ENCODE results near the gene BMPER. TPM values are rescaled to one million over a fixed set of nuclear protein-coding genes. Genes with fewer than 3 reads are reported as not detected.

BMPER gene
- total and polyA plus RNA-seq, 10 of the 15 experiments (the other 5 are each of a cell fraction or from before 2014, with no cell fraction given) = 0.02 to 0.08 TPM; not detected in 8

DNA sequence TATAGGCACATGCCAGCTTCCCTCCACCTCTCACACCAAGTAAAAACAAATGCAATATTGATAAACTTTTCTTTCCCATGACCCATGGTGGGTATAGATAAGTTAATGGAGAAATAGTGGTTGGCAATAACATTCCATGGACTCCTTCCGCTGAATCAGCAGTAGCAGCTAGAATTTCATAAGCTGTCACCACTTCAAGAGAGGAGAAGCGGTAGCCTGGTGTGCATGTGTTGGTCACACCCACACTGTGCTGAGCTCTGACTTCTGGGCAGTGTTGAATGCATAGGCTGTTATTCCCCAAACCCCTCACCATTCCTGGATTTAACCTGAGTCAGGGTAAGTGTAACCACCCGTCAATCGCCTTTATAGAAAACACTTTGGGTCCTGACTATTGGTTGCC lies 32.5 kb upstream of the BMPER start:
- no peak for DNase-seq (ENCODE audit: low read depth, low spot score)
- Histone ChIP-seq H4K20me1 (ENCODE audit: control insufficient read depth, insufficient read depth) (no peaks in the 10 kb centered on the region), H3K79me2 (ENCODE audit: control insufficient read depth, insufficient read depth, low read length) (no peaks in the 10 kb centered on the region), H3K4me2 (ENCODE audit: control insufficient read depth, insufficient read depth) (no peak overlapping the region), H2AFZ (ENCODE audit: control insufficient read depth, low read depth, low read length) (no peak overlapping the region), H3K4me1 (ENCODE audit: control insufficient read depth, insufficient read depth, low read length) (no peaks in the 10 kb centered on the region), H3K27me3 (replicated peaks in 1 of 2; ENCODE audit: control insufficient read depth in 2 of 2, insufficient read depth in 2 of 2, low read length in 1 of 2) (no peaks in the 10 kb centered on the region; a peak in 1 of 4 replicates), H3K9me3 (replicated peaks; ENCODE audit: control insufficient read depth, insufficient read depth, low read length) (no peaks in the 10 kb centered on the region), H3K9ac (ENCODE audit: control insufficient read depth, insufficient read depth, low read length) (no peak overlapping the region), H3K27ac (ENCODE audit: control insufficient read depth, insufficient read depth) (no peak overlapping the region), H3K36me3 (ENCODE audit: control insufficient read depth in 2 of 2, insufficient read depth in 2 of 2, low read length in 1 of 2) (no peaks in the 10 kb centered on the region), H3K4me3 (no peak overlapping the region)
- no peak for FAIRE-seq
- WGBS (ENCODE audit: insufficient coverage, insufficient replicate concordance, low lambda C conversion rate, missing lambda C conversion rate) = 38% methylated on average over 4 of the region's 4 CpGs
- ATAC-seq = no peak
- ChIA-PET CTCF (no interaction called here), SMC1A (ENCODE audit: uncharacterized antibody, unreplicated experiment) (interaction anchor here (1.0 kb wide), 1 partner anchor 8 kb away, joined by 3 read pairs; no protein-coding TSS in a partner anchor), POLR2A (no interaction called here), RAD21 (ENCODE audit: unreplicated experiment) (no interaction called here)
- intact Hi-C loops (cut with micrococcal nuclease; ENCODE audit: unreplicated experiment) (no loop called here), in situ Hi-C loops (cut with MboI) (no loop called here)
- no TSS peak for BruUV-seq (replicated peaks)
- no peak for TF ChIP-seq CBX3 (IDR thresholded peaks at IDR 0.05; ENCODE audit: borderline replicate concordance, low read depth)
- TF ChIP-seq HDAC2 (IDR thresholded peaks at IDR 0.05) = no peak
- TF ChIP-seq, protein P1, sequence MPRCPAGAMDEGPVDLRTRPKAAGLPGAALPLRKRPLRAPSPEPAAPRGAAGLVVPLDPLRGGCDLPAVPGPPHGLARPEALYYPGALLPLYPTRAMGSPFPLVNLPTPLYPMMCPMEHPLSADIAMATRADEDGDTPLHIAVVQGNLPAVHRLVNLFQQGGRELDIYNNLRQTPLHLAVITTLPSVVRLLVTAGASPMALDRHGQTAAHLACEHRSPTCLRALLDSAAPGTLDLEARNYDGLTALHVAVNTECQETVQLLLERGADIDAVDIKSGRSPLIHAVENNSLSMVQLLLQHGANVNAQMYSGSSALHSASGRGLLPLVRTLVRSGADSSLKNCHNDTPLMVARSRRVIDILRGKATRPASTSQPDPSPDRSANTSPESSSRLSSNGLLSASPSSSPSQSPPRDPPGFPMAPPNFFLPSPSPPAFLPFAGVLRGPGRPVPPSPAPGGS (IDR thresholded peaks at IDR 0.05; ENCODE audit: borderline replicate concordance, insufficient read depth, low read depth, low read length, poor library complexity, severe bottlenecking) = no peak
- TF ChIP-seq RAD51 (IDR thresholded peaks at IDR 0.05) = no peak
- TF ChIP-seq DPF2 (IDR thresholded peaks at IDR 0.05) = no peak
- TF ChIP-seq RELA (IDR thresholded peaks at IDR 0.05; ENCODE audit: borderline replicate concordance, partially characterized antibody) = no peak
- TF ChIP-seq, protein P2, sequence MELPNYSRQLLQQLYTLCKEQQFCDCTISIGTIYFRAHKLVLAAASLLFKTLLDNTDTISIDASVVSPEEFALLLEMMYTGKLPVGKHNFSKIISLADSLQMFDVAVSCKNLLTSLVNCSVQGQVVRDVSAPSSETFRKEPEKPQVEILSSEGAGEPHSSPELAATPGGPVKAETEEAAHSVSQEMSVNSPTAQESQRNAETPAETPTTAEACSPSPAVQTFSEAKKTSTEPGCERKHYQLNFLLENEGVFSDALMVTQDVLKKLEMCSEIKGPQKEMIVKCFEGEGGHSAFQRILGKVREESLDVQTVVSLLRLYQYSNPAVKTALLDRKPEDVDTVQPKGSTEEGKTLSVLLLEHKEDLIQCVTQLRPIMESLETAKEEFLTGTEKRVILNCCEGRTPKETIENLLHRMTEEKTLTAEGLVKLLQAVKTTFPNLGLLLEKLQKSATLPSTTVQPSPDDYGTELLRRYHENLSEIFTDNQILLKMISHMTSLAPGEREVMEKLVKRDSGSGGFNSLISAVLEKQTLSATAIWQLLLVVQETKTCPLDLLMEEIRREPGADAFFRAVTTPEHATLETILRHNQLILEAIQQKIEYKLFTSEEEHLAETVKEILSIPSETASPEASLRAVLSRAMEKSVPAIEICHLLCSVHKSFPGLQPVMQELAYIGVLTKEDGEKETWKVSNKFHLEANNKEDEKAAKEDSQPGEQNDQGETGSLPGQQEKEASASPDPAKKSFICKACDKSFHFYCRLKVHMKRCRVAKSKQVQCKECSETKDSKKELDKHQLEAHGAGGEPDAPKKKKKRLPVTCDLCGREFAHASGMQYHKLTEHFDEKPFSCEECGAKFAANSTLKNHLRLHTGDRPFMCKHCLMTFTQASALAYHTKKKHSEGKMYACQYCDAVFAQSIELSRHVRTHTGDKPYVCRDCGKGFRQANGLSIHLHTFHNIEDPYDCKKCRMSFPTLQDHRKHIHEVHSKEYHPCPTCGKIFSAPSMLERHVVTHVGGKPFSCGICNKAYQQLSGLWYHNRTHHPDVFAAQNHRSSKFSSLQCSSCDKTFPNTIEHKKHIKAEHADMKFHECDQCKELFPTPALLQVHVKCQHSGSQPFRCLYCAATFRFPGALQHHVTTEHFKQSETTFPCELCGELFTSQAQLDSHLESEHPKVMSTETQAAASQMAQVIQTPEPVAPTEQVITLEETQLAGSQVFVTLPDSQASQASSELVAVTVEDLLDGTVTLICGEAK (IDR thresholded peaks at IDR 0.05; ENCODE audit: borderline replicate concordance) = no peak
- no peak for TF ChIP-seq TAF1 (IDR thresholded peaks at IDR 0.05; ENCODE audit: borderline replicate concordance, low read depth, low read length)
- TF ChIP-seq, protein P3, sequence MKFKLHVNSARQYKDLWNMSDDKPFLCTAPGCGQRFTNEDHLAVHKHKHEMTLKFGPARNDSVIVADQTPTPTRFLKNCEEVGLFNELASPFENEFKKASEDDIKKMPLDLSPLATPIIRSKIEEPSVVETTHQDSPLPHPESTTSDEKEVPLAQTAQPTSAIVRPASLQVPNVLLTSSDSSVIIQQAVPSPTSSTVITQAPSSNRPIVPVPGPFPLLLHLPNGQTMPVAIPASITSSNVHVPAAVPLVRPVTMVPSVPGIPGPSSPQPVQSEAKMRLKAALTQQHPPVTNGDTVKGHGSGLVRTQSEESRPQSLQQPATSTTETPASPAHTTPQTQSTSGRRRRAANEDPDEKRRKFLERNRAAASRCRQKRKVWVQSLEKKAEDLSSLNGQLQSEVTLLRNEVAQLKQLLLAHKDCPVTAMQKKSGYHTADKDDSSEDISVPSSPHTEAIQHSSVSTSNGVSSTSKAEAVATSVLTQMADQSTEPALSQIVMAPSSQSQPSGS (IDR thresholded peaks at IDR 0.05; ENCODE audit: low read length) = no peak
- TF ChIP-seq, protein P4, sequence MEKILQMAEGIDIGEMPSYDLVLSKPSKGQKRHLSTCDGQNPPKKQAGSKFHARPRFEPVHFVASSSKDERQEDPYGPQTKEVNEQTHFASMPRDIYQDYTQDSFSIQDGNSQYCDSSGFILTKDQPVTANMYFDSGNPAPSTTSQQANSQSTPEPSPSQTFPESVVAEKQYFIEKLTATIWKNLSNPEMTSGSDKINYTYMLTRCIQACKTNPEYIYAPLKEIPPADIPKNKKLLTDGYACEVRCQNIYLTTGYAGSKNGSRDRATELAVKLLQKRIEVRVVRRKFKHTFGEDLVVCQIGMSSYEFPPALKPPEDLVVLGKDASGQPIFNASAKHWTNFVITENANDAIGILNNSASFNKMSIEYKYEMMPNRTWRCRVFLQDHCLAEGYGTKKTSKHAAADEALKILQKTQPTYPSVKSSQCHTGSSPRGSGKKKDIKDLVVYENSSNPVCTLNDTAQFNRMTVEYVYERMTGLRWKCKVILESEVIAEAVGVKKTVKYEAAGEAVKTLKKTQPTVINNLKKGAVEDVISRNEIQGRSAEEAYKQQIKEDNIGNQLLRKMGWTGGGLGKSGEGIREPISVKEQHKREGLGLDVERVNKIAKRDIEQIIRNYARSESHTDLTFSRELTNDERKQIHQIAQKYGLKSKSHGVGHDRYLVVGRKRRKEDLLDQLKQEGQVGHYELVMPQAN (conservative IDR thresholded peaks at IDR 0.05) = no peak
- TF ChIP-seq HDGF (IDR thresholded peaks at IDR 0.05) = no peak
- no peak for TF ChIP-seq ESRRA (IDR thresholded peaks at IDR 0.05; ENCODE audit: low read length)
- no peak for TF ChIP-seq NRF1 (conservative IDR thresholded peaks at IDR 0.05; ENCODE audit: low read depth, low read length)
- TF ChIP-seq CHD1 (IDR thresholded peaks at IDR 0.05; ENCODE audit: low read depth, low read length) = no peak
- no peak for TF ChIP-seq KLF5 (IDR thresholded peaks at IDR 0.05; ENCODE audit: partially characterized antibody)
- no peak for TF ChIP-seq TCF12 (IDR thresholded peaks at IDR 0.05; ENCODE audit: low read depth, low read length)
- TF ChIP-seq RBBP5 (conservative IDR thresholded peaks at IDR 0.05) = no peak
